Measurements from ENCODE around the gene CAB39L.

Gene CAB39L

DNA sequence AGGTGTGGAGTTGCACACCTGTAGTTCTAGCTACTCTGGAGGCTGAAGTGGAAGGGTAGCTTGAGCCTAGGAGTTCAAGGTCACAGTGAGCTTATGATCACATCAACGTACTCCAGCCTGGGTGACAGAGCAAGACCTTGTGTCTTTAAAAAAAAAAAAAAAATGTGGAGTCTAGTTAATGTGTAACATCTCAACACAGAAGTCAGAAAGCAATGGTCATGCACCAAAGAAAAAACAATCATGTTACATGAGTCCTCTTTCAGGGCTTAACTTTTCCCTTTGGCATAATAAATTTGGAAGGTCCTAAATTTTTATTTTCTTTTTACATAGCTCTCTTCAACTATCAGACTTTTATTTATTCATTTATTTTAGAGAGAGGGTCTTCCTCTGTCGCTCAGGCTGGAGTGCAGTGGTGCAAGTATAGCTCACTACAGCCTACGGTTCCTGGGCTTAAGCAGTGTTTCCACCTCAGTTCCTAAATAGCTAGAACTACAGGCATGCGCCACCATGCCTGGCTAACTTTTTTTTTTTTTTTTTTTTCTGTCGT lies 22.5 kb upstream of the CAB39L start:
- H3K27ac Mint-ChIP-seq, result peak overlapping the region; percentile 82 to 96 (median 93)
- peaks cover 10% of the 10 kb centered on the region for H3K9me3 Mint-ChIP-seq
- peaks cover 61% of the 10 kb centered on the region for H3K36me3 Mint-ChIP-seq (ENCODE audit: low read depth)

DNA sequence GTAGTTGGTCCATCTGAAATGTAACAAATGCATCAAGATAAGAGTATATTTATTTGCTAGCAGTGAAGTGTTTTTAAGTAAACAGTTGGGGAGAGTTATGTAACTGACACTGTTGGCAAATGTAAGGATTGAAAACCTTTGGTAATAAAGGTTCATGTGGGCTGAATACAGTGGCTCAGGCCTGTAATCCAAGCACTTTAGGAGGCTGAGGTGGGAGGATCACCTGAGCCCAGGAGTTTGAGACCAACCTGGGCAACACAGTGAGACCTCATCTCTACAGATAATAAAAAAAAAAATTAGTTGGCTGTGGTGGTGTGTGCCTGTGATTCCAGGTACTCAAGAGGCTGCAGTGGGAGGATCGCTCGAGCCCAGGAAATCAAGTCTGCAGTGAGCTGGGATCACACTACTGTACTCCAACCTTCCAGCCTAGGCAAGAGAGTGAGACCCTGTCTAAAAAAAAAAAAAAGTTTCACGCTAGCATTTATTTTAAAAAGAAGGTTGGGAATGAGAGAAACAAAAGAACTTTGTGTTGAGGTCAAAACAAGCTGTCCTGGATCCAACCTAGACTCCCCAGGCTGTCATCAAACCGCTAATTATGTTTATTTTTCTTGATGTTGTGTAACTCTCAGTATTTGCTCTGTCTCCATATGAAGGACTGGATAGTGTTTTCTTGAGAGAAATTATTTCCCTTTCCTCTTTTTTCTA lies 20.9 kb upstream of the CAB39L start:
- peaks cover 67% of the 10 kb centered on the region for H3K36me3 Mint-ChIP-seq (ENCODE audit: low read depth)
- no peaks in the 10 kb centered on the region for H3K4me1 Mint-ChIP-seq
- H3K27me3 Mint-ChIP-seq (ENCODE audit: low read depth), result no peaks in the 10 kb centered on the region
- peaks cover 10% of the 10 kb centered on the region for H3K9me3 Mint-ChIP-seq
- H3K4me3 Mint-ChIP-seq, result no peak overlapping the region
- H3K27ac Mint-ChIP-seq, result no peak overlapping the region
- TF ChIP-seq, protein P1, sequence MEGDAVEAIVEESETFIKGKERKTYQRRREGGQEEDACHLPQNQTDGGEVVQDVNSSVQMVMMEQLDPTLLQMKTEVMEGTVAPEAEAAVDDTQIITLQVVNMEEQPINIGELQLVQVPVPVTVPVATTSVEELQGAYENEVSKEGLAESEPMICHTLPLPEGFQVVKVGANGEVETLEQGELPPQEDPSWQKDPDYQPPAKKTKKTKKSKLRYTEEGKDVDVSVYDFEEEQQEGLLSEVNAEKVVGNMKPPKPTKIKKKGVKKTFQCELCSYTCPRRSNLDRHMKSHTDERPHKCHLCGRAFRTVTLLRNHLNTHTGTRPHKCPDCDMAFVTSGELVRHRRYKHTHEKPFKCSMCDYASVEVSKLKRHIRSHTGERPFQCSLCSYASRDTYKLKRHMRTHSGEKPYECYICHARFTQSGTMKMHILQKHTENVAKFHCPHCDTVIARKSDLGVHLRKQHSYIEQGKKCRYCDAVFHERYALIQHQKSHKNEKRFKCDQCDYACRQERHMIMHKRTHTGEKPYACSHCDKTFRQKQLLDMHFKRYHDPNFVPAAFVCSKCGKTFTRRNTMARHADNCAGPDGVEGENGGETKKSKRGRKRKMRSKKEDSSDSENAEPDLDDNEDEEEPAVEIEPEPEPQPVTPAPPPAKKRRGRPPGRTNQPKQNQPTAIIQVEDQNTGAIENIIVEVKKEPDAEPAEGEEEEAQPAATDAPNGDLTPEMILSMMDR (IDR thresholded peaks at IDR 0.05; ENCODE audit: unreplicated experiment in 3 of 3), result no peak

More for the DNA sequence above, 22.5 kb upstream of the CAB39L start:
- Mint-ChIP-seq H3K4me3 (peak overlapping the region in 1 of 3 experiments; percentile 38), H3K27me3 (ENCODE audit: low read depth) (no peaks in the 10 kb centered on the region), H3K4me1 (no peaks in the 10 kb centered on the region)
- TF ChIP-seq, protein P1 (IDR thresholded peaks at IDR 0.05; ENCODE audit: unreplicated experiment in 3 of 3), result no peak

DNA sequence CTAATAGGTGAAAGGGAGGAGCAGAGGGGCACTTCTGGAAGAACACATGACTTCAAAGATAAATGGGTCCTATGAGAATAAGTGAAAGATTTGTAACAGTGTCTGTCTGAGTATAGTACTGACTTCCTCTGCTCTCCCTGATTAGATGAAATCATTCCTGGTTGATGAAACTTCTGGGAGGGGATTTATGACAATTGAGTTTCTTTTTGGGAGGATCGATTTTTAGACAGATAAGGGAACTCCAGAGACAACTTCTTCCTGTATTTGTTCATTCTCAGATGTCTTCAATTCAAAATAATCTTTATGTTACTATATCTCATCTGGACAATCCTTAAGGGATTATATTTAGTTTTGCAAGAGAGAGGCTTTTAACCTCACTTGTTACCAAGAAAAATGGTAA lies 20.2 kb upstream of the CAB39L start:
- no peak overlapping the region for H3K27ac Mint-ChIP-seq
- H3K9me3 Mint-ChIP-seq, result peaks cover 10% of the 10 kb centered on the region
- peaks cover 62% of the 10 kb centered on the region for H3K36me3 Mint-ChIP-seq (ENCODE audit: low read depth)
- no peaks in the 10 kb centered on the region for H3K4me1 Mint-ChIP-seq
- no peaks in the 10 kb centered on the region for H3K27me3 Mint-ChIP-seq (ENCODE audit: low read depth)
- TF ChIP-seq, protein P1 (IDR thresholded peaks at IDR 0.05; ENCODE audit: unreplicated experiment in 3 of 3), result no peak
- H3K4me3 Mint-ChIP-seq, result no peak overlapping the region

DNA sequence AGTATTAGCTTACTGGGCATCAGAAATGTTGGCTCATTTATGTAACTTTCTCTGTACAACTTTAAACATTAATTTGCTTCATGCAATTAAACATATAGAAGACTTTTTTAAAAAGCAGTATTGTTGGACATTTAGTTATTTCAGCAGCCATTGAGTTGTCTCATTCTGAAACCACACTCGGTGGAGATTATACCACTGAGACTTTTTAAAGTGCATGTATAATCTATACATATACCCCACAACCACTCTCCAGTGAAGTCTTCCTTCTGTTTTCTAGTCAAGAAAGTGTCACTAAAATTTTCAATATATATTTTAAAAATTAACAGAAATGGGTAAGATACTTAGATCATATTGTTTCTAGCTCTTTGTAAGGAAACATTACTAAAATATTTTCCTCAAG lies 15.7 kb upstream of the CAB39L start:
- H3K4me1 Mint-ChIP-seq, result no peaks in the 10 kb centered on the region

DNA sequence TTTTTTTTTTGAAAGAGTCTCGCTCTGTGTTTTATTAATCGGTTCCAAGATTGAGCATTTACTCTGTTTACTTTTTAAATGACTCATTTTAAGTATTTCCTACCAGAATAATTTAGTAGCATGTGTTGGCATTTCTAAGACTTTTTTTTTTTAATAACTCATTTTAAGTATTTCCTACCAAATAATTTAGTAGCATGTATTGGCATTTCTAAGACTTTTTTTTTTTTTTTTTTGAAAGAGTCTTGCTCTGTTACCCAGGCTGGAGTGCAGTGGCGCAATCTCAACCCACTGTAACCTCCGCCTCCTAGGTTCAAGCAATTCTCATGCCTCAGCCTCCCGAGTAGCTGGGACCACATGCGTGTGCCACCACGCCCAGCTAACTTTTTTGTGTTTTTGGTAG lies 13.4 kb upstream of the CAB39L start:
- H3K27ac Mint-ChIP-seq, result no peak overlapping the region
- peaks cover 29% of the 10 kb centered on the region for H3K36me3 Mint-ChIP-seq (ENCODE audit: low read depth)
- TF ChIP-seq, protein P1 (IDR thresholded peaks at IDR 0.05; ENCODE audit: unreplicated experiment in 3 of 3), result no peak
- H3K4me1 Mint-ChIP-seq, result no peaks in the 10 kb centered on the region
- no peaks in the 10 kb centered on the region for H3K27me3 Mint-ChIP-seq (ENCODE audit: low read depth)
- H3K4me3 Mint-ChIP-seq, result no peak overlapping the region
- H3K9me3 Mint-ChIP-seq, result peaks cover 1% of the 10 kb centered on the region

More for the DNA sequence above, 15.7 kb upstream of the CAB39L start:
- H3K4me3 Mint-ChIP-seq, result no peak overlapping the region
- H3K9me3 Mint-ChIP-seq, result peaks cover 10% of the 10 kb centered on the region
- no peaks in the 10 kb centered on the region for H3K27me3 Mint-ChIP-seq (ENCODE audit: low read depth)
- peaks cover 48% of the 10 kb centered on the region for H3K36me3 Mint-ChIP-seq (ENCODE audit: low read depth)
- no peak overlapping the region for H3K27ac Mint-ChIP-seq
- TF ChIP-seq, protein P1 (IDR thresholded peaks at IDR 0.05; ENCODE audit: unreplicated experiment in 3 of 3), result no peak

DNA sequence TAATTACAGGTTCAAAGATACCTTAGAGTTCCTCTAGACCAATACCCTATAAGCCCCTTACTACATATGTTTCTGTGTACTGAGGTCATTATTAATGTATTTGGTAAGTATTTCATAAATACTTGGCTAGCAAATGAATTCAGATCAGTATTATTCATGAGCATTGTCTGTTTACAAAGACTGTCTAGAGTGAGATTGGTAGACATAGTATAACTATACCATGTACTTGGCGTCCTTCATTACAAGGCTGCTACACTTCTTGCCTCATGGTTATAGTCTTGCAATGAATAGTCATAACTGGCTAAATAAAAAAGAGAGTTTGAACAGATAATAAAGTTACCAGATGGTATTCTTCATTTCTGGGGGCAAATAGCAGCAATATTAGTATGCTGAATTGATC lies 12.3 kb upstream of the CAB39L start:
- H3K27ac Mint-ChIP-seq, result no peak overlapping the region
- H3K36me3 Mint-ChIP-seq (ENCODE audit: low read depth), result peaks cover 18% of the 10 kb centered on the region
- no peaks in the 10 kb centered on the region for H3K9me3 Mint-ChIP-seq
- no peak overlapping the region for H3K4me3 Mint-ChIP-seq
- H3K27me3 Mint-ChIP-seq (ENCODE audit: low read depth), result no peaks in the 10 kb centered on the region
- TF ChIP-seq, protein P1 (IDR thresholded peaks at IDR 0.05; ENCODE audit: unreplicated experiment in 3 of 3), result no peak
- no peaks in the 10 kb centered on the region for H3K4me1 Mint-ChIP-seq
